DMS153 (cell line): ENCODE measurements around the gene CATSPERD.
"Not testable (repeated sequence)": the region's sequence is repeated elsewhere in the genome, so short reads cannot be mapped to it uniquely, and the experiment has no call there.

Experiments
- DNase-seq: peaks from one replicate; lab custom pipeline; 2025; lab: John Stamatoyannopoulos, UW

Gene CATSPERD

GRCh38 chr19:5727453-5728050 lies 7.1 kb downstream of the CATSPERD start:
- no peak for DNase-seq

GRCh38 chr19:5733172-5733571 lies 12.7 kb downstream of the CATSPERD start:
- DNase-seq: not testable (repeated sequence)

- DNase-seq: no peak
These were observed 18.0 kb downstream of the CATSPERD start for GRCh38 chr19:5738423-5738822.

GRCh38 chr19:5742051-5742450 lies 21.6 kb downstream of the CATSPERD start:
- DNase-seq: no peak

GRCh38 chr19:5743630-5744029 lies 23.2 kb downstream of the CATSPERD start:
- DNase-seq: no peak

GRCh38 chr19:5744999-5745398 lies 24.6 kb downstream of the CATSPERD start:
- DNase-seq: not testable (repeated sequence)

- not testable (repeated sequence) for DNase-seq
These were observed 28.5 kb downstream of the CATSPERD start for GRCh38 chr19:5748920-5749319.

- DNase-seq: no peak
These were observed 29.1 kb downstream of the CATSPERD start for GRCh38 chr19:5749505-5749904.

- DNase-seq: no peak
These were observed 31.3 kb downstream of the CATSPERD start for GRCh38 chr19:5751709-5752108.

- DNase-seq: no peak
These were observed 33.3 kb downstream of the CATSPERD start for GRCh38 chr19:5753743-5754142.

- no peak for DNase-seq
These were observed 42.3 kb downstream of the CATSPERD start for GRCh38 chr19:5762608-5763217.

- no peak for DNase-seq
These were observed 44.8 kb downstream of the CATSPERD start for GRCh38 chr19:5765220-5765619.

GRCh38 chr19:5767949-5768348 lies 47.5 kb downstream of the CATSPERD start:
- no peak for DNase-seq

- no peak for DNase-seq
These were observed 52.0 kb downstream of the CATSPERD start for GRCh38 chr19:5772416-5772815.

GRCh38 chr19:5773276-5773675 lies 52.8 kb downstream of the CATSPERD start:
- no peak for DNase-seq

GRCh38 chr19:5774921-5775320 lies 54.5 kb downstream of the CATSPERD start:
- no peak for DNase-seq

GRCh38 chr19:5775668-5776309 lies 55.4 kb downstream of the CATSPERD start:
- DNase-seq: no peak

- no peak for DNase-seq
These were observed 58.0 kb downstream of the CATSPERD start for GRCh38 chr19:5778402-5778801.

- not testable (repeated sequence) for DNase-seq
These were observed 60.5 kb downstream of the CATSPERD start for GRCh38 chr19:5780916-5781315.

- DNase-seq: no peak
These were observed 61.9 kb downstream of the CATSPERD start for GRCh38 chr19:5782322-5782721.

GRCh38 chr19:5782945-5783919 lies 62.8 kb downstream of the CATSPERD start:
- no peak for DNase-seq

GRCh38 chr19:5784581-5785147 lies 64.2 kb downstream of the CATSPERD start, which contains the start of gene PRR22:
Gene PRR22, minus strand, starts transcription at chr19:5784746. Its CDS starts 86 bp downstream, at chr19:5784660.
- no peak for DNase-seq
